HepG2 (cell line): Measurements from ENCODE around the gene SF1. TPM values are rescaled to one million over a fixed set of nuclear protein-coding genes. Genes with fewer than 3 reads are reported as not detected.
A peak's percentile ranks its signal among the peaks of the same experiment; 100 is the strongest.

Experiments
- FOXM1 ChIP-seq: sonication (generic); formaldehyde crosslinking; IDR thresholded peaks from 2 replicates; pipeline ENCODE4 v1.5.0; 2020; ENCODE audit warnings: missing genetic modification reagents
- FUBP1 ChIP-seq: sonication (generic); formaldehyde crosslinking; IDR thresholded peaks from 2 replicates; pipeline ENCODE4 v1.5.1; 2020; ENCODE audit warnings: missing genetic modification reagents, mild to moderate bottlenecking, borderline replicate concordance
- HDAC1 ChIP-seq: sonication (generic); formaldehyde crosslinking; IDR thresholded peaks from 2 replicates; pipeline ENCODE4 v1.5.1; 2020; ENCODE audit warnings: mild to moderate bottlenecking, missing genetic modification reagents
- MAX ChIP-seq: IDR thresholded peaks from 2 replicates; pipeline ENCODE4 v1.6.1; 2012; ENCODE audit warnings: inconsistent platforms
- MTA1 ChIP-seq: sonication (generic); formaldehyde crosslinking; IDR thresholded peaks from 2 replicates; pipeline ENCODE4 v1.4.0; 2020; ENCODE audit warnings: missing genetic modification reagents, mild to moderate bottlenecking, borderline replicate concordance
- POLR2AphosphoS2 ChIP-seq: IDR thresholded peaks from 2 replicates; pipeline ENCODE4 v1.6.1; 2011; ENCODE audit warnings: low read depth, low read length, improper control_type of control experiment
- REPIN1 ChIP-seq: sonication (generic); formaldehyde crosslinking; IDR thresholded peaks from 2 replicates; pipeline ENCODE4 v1.8.0; 2022; ENCODE audit warnings: missing genetic modification reagents, low read depth, mild to moderate bottlenecking, borderline replicate concordance
- SIX4 ChIP-seq: sonication (generic); formaldehyde crosslinking; IDR thresholded peaks from 2 replicates; pipeline ENCODE4 v1.4.0; 2020; ENCODE audit warnings: missing genetic modification reagents
- SP5 ChIP-seq: IDR thresholded peaks from 2 replicates; pipeline ENCODE4 v1.6.1; 2016; ENCODE audit warnings: low read depth, borderline replicate concordance
- TCF7 ChIP-seq: sonication (generic); IDR thresholded peaks from 2 replicates; pipeline ENCODE4 v1.6.1; 2016; ENCODE audit warnings: antibody characterized with exemption, low read depth
- THRA ChIP-seq: sonication (generic); formaldehyde crosslinking; IDR thresholded peaks from 2 replicates; pipeline ENCODE4 v1.4.0; 2020; ENCODE audit warnings: missing genetic modification reagents, borderline replicate concordance
- ZBTB33 ChIP-seq: sonication (generic); formaldehyde crosslinking; IDR thresholded peaks from 2 replicates; pipeline ENCODE4 v1.4.0; 2020; ENCODE audit warnings: missing genetic modification reagents
- ZFX ChIP-seq: sonication (generic); formaldehyde crosslinking; IDR thresholded peaks from 2 replicates; pipeline ENCODE4 v1.4.0; 2020; ENCODE audit warnings: mild to moderate bottlenecking, low read depth, missing genetic modification reagents, moderate library complexity
- ZMAT3 ChIP-seq: sonication (generic); formaldehyde crosslinking; conservative IDR thresholded peaks from 2 replicates; pipeline ENCODE4 v1.7.0; 2021; ENCODE audit warnings: missing genetic modification reagents
- ZNF292 ChIP-seq: sonication (generic); formaldehyde crosslinking; IDR thresholded peaks from 2 replicates; pipeline ENCODE4 v1.8.1; 2022; ENCODE audit warnings: mild to moderate bottlenecking, low read depth, missing genetic modification reagents, borderline replicate concordance
- ZNF326 ChIP-seq: sonication (generic); formaldehyde crosslinking; IDR thresholded peaks from 2 replicates; pipeline ENCODE4 v1.4.0; 2020; ENCODE audit warnings: missing genetic modification reagents, borderline replicate concordance
- ZNF605 ChIP-seq: sonication (generic); formaldehyde crosslinking; IDR thresholded peaks from 2 replicates; pipeline ENCODE4 v1.8.0; 2022; ENCODE audit warnings: mild to moderate bottlenecking, missing genetic modification reagents
- ZNF687 ChIP-seq: sonication (generic); formaldehyde crosslinking; IDR thresholded peaks from 2 replicates; pipeline ENCODE4 v1.5.1; 2020; ENCODE audit warnings: mild to moderate bottlenecking, missing genetic modification reagents, moderate library complexity
- polyA plus RNA-seq, 8 experiments: library from polyadenylated mRNA; depleted of rRNA in 3 of 8; stranded (reverse) in 7 of 8; unstranded in 1 of 8; fragments of >200 nt; fragmentation: Illumina TruSeq in 4 of 8; extraction: Trizol in 4 of 8; gene quantifications; 2 replicates each; pipeline versions ENCODE4 v1.2.1 to v1.2.3, GENCODE V29; 2011 to 2016; ENCODE audit warnings: low read depth in 4 of 8, missing spikeins in 1 of 8, mixed read lengths in 1 of 8; ENCODE audit not compliant: insufficient read depth in 1 of 8
- total RNA-seq, 5 experiments: library from RNA; depleted of rRNA; stranded (reverse); fragments of >200 nt; fragmentation: Illumina TruSeq; extraction: Trizol; gene quantifications; 2 replicates each; pipeline ENCODE4 v1.2.3, GENCODE V29; 2016; ENCODE audit warnings: low read depth in 1 of 5

Gene SF1
- total and polyA plus RNA-seq, 2 of the 13 experiments (the other 11 are each of a cell fraction or from before 2014, with no cell fraction given), result 55.5 to 70.4 TPM

- TF ChIP-seq SP5 (CRISPR knock-in tag), result peak; percentile 66
- TF ChIP-seq REPIN1 (CRISPR knock-in tag), result no peak
- TF ChIP-seq SIX4, result peak; percentile 89
- TF ChIP-seq ZNF687 (CRISPR knock-in tag), result peak; percentile 47
- TF ChIP-seq ZNF605, result 0 out of 2 replicates have a peak, but pooled peaks have one; percentile 14
- TF ChIP-seq ZNF326 (CRISPR knock-in tag), result no peak
- TF ChIP-seq FOXM1 (CRISPR knock-in tag), result no peak
- TF ChIP-seq ZBTB33, result peak; percentile 40; the same call in 1 of the 2 replicates
- peak; percentile 66 for TF ChIP-seq HDAC1 (CRISPR knock-in tag)
- no peak for TF ChIP-seq MTA1
- no peak for TF ChIP-seq MAX
- peak; percentile 51; the same call in 1 of the 2 replicates for TF ChIP-seq TCF7
- peak; percentile 34 for TF ChIP-seq POLR2AphosphoS2
- TF ChIP-seq ZNF292, result 0 out of 2 replicates have a peak, but pooled peaks have one; percentile 22
- no peak for TF ChIP-seq FUBP1 (CRISPR knock-in tag)
- peak; percentile 40; the same call in 1 of the 2 replicates for TF ChIP-seq ZFX (CRISPR knock-in tag)
- TF ChIP-seq ZMAT3 (CRISPR knock-in tag), result no peak
- TF ChIP-seq THRA, result peak; percentile 19; the same call in 1 of the 2 replicates
Observed at GRCh38 chr11:64759131-64759721, 19.1 kb downstream of the SF1 start (continued).
